Brain microvascular endothelial cell (primary cell): ENCODE results near the gene SPSB4.

Experiments
- DNase-seq: peaks from one replicate; pipeline ENCODE4 v3.0.0-alpha.2; 2020
- H3K27ac ChIP-seq: fragments of 250-450 bp; sonication (Bioruptor Pico); 2 replicates; pipeline ENCODE4 v1.5.1; 2020; ENCODE audit warnings: mild to moderate bottlenecking, moderate library complexity
- H3K27me3 ChIP-seq: fragments of 250-450 bp; sonication (Bioruptor Pico); replicated peaks from 2 replicates; pipeline ENCODE4 v1.5.1; 2020; ENCODE audit warnings: mild to moderate bottlenecking
- H3K36me3 ChIP-seq: fragments of 250-450 bp; sonication (Bioruptor Pico); replicated peaks from 2 replicates; pipeline ENCODE4 v1.5.1; 2020; ENCODE audit warnings: mild to moderate bottlenecking
- H3K4me3 ChIP-seq: 2 replicates; pipeline ENCODE4 v1.5.1; 2011; ENCODE audit warnings: low read depth, mild to moderate bottlenecking, control low read depth, low read length, moderate library complexity
- in situ Hi-C: cut with HindIII; loops from 2 replicates; pipeline ENCODE4 v1.10.0; 2017; ENCODE audit warnings: low sequenced_read_pairs, low pct_ligation_motif_present
- TF ChIP-seq, protein P1 (sequence below): IDR thresholded peaks from 2 replicates; pipeline ENCODE4 v1.5.1; 2011; ENCODE audit warnings: low read depth, mild to moderate bottlenecking, moderate library complexity, low read length, control low read depth, inconsistent platforms; ENCODE audit errors: missing control alignments

SPSB4 gene

GRCh38 chr3:141073580-141073979 is 22.4 kb downstream of the SPSB4 start:
- no peak for DNase-seq
- no peaks in the 10 kb centered on the region for H3K36me3 ChIP-seq
- H3K4me3 ChIP-seq, result no peak overlapping the region
- no peaks in the 10 kb centered on the region for H3K27me3 ChIP-seq
- in situ Hi-C loops, result no loop called here
- TF ChIP-seq, protein P1, sequence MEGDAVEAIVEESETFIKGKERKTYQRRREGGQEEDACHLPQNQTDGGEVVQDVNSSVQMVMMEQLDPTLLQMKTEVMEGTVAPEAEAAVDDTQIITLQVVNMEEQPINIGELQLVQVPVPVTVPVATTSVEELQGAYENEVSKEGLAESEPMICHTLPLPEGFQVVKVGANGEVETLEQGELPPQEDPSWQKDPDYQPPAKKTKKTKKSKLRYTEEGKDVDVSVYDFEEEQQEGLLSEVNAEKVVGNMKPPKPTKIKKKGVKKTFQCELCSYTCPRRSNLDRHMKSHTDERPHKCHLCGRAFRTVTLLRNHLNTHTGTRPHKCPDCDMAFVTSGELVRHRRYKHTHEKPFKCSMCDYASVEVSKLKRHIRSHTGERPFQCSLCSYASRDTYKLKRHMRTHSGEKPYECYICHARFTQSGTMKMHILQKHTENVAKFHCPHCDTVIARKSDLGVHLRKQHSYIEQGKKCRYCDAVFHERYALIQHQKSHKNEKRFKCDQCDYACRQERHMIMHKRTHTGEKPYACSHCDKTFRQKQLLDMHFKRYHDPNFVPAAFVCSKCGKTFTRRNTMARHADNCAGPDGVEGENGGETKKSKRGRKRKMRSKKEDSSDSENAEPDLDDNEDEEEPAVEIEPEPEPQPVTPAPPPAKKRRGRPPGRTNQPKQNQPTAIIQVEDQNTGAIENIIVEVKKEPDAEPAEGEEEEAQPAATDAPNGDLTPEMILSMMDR, result no peak
- no peak overlapping the region for H3K27ac ChIP-seq

DNA sequence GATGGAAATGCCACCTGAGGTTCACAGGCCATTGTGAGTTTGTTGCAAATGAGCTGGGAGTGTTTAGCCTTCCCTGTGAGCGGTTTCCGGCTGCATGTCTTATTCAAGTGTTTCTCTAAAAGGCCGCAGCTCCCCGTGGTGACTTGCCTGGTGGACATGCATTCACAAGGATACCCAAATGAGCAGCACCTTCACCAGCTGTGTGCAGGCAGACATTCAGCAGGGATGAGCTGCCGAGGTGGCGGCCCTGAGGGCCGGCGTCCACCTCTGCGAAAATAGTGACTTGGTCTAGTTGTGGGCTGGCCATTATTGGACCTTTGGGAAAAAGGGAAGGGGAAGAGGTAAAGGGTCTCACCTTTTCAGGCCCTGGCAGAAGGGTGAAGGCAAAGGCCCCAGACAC is 23.4 kb downstream of the SPSB4 start:
- TF ChIP-seq, protein P1, result no peak

GRCh38 chr3:141076036-141076773 is 25.1 kb downstream of the SPSB4 start:
- Histone ChIP-seq H3K27ac (no peak overlapping the region), H3K27me3 (no peaks in the 10 kb centered on the region)

More for the DNA sequence above, 23.4 kb downstream of the SPSB4 start:
- H3K27ac ChIP-seq, result no peak overlapping the region
- H3K4me3 ChIP-seq, result no peak overlapping the region
- in situ Hi-C loops, result no loop called here
- no peak for DNase-seq
- H3K36me3 ChIP-seq, result no peaks in the 10 kb centered on the region
- H3K27me3 ChIP-seq, result no peaks in the 10 kb centered on the region

DNA sequence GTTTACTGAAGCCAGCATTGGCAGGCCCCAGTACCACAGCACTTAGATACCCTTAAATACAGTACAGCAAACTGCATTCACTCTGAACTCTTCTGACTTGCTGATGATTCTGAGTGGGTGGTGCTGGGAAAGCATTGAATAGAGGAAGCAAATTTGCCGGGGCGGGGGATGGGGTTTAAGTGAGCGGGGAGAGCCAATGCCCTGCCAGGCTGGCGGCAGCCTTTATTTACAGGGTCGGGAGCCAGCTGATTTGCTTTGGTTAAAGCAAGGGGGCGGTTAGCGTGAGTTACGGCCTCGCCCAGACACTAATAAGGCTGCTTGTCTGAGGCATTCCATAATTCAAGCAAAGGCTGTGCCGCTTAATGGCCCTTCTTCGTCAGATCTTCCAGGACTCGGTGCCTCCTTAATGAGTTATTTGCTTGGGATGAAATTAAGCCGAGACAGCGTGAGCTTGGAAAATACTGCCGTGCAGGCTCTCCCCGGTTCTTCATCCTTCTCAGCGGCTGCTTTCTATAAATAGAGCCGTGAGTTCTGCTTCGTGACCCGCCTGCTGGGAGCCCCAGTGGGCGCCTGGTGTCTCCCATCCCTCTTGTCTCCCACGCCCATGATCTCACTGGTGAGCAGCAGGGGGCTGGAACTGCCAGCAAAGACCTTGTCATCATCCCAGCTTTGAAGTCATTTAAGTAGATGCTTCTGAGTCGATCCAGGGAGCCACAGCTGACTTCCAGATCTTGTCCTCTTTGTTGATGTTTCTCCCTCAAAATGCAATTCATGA is 25.8 kb downstream of the SPSB4 start:
- Histone ChIP-seq H3K4me3 (peak overlapping the region; percentile 49), H3K36me3 (no peaks in the 10 kb centered on the region), H3K27ac (no peak overlapping the region), H3K27me3 (no peaks in the 10 kb centered on the region)
- TF ChIP-seq, protein P1, result no peak
- DNase-seq, result peak; percentile 73
- in situ Hi-C loops, result no loop called here

More at GRCh38 chr3:141076036-141076773, 25.1 kb downstream of the SPSB4 start:
- Histone ChIP-seq H3K4me3 (no peak overlapping the region), H3K36me3 (no peaks in the 10 kb centered on the region)
- in situ Hi-C loops, result no loop called here
- DNase-seq, result no peak
- TF ChIP-seq, protein P1, result no peak

DNA sequence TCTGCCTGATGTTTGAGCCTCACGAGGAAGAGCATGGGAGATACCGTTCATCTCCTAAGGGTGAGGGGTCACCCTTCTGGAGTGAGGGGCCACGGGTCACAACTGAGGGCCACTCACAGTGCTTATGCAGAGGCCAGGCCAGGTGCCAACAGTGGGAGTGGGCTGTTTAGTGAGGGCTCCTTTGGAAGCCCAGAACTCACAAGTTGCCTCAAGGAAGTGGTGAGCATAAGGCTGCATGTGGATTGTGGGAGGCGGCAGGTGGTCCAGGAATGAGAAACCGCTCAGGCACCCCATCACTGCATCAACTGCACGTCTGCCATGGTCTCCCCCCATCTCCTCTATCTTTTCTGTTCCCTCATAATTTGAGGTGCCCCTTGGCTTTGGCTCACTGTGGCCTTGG is 26.5 kb downstream of the SPSB4 start:
- DNase-seq, result no peak
- TF ChIP-seq, protein P1, result no peak

More for the DNA sequence above, 26.5 kb downstream of the SPSB4 start:
- no peaks in the 10 kb centered on the region for H3K36me3 ChIP-seq
- H3K27ac ChIP-seq, result no peak overlapping the region
- peak overlapping the region; percentile 49 for H3K4me3 ChIP-seq
- no peaks in the 10 kb centered on the region for H3K27me3 ChIP-seq
- in situ Hi-C loops, result no loop called here
